NCI-H510A treated with DMSO at 0.1 percent for 48 hours (cell line): ENCODE measurements around the gene TSEN15.
"Not testable (repeated sequence)": the region's sequence is repeated elsewhere in the genome, so short reads cannot be mapped to it uniquely, and the experiment has no call there.

Experiments
- DNase-seq: peaks from one replicate; lab custom pipeline; 2025; lab: John Stamatoyannopoulos, UW

The TSEN15 gene

DNA sequence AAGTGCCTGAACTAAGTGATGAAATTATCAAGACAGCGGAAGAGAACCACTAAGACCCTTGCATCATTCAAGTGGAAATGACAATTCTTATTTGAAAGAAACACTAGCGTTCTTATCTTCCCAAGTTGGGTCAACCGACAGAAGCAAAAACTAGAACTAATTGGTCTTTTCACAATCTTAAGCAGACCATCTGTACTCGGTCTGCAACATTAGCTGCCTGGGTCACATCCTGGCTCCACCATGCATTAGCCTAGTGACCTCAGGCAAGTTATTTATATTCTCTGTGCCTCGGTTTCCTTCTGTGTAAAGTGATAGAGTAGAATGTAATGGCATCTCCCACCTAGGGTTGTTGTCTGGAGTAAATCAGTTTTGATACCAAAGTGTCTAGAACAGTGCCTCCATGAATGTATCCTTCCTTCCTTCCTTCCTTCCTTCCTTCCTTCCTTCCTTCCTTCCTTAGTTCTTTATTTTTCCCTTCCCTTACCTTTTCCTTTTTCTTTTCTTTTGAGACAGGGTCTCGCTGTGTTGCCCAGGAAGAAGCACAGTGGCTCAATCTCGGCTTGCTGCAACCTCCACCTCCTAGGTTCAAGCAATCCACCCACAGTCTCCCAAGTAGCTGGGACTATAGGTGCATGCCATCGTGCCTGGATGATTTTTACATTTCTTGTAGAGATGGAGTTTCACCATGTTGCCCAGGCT lies 20.0 kb upstream of the TSEN15 start:
- no peak for DNase-seq

DNA sequence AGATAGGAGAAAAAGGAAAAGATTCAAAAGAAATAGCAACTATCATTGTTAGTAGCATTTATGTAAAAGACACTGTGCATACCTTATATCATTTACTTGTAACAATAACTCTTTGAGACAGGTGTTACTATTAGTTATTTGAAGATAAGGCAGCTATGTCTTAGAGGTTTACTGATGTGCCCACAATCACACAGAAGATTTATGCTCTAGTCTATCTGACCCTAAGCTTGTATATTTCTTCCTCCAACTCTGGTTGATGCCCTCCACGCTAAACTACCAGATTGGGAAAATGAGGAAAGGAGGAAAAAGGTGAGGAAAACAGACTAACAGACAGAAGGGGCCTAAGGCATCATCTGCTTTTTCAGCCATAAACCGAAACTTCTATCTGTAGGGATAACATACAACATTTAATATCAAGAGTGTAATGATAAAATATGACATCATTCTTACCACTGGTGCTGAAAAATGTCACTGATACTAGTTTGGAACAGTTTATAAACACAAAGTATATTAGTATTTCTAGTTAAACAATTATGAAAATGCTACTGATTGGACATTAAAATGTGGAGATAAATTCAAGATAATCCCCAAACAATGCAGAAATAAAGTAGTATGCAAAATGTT lies 19.1 kb upstream of the TSEN15 start:
- DNase-seq = no peak

DNA sequence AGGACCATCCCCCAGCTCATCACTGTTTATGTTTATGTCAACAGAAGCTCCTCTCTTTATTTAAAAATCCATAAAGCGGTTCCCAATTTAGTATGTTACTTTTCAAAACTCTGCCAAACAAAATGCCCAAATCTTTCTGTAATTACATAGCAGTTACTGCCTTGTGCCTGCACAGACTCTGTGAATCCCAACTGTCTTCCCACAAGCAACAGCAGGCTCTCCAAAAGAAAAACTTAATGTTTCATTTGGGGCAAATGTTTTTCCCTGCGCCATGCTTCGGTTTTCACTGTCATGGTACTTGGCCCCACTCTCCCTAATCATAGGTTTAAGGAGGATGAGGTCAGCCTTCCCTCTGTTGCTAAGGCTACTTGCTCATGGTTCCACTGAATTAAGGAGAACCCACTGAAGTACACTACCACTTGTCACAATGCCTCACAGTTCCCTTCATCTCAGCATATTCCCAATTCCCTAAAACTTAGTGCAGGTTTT lies 18.6 kb upstream of the TSEN15 start:
- DNase-seq = no peak

DNA sequence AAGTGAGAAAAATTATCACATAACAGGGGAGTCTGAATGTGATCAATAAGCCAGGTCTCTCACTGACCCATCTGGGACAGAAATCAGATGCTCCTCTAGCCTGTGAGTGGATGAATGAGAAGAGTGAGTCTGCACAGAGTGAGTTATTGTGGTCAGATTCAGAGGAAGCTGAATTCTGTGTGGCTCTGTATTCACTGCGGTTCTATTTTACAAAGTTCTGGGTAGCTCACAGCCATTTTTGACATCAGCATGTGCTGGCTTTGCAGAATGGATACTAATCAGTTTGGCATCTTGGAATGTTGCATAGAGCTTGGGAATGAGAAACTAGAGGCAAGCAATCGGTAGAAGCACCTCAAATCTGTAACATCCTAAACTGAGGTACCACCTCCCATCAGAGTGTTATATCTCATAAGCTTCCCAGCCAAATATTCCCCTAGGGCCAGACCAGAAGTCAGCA lies 17.8 kb upstream of the TSEN15 start:
- DNase-seq = no peak

DNA sequence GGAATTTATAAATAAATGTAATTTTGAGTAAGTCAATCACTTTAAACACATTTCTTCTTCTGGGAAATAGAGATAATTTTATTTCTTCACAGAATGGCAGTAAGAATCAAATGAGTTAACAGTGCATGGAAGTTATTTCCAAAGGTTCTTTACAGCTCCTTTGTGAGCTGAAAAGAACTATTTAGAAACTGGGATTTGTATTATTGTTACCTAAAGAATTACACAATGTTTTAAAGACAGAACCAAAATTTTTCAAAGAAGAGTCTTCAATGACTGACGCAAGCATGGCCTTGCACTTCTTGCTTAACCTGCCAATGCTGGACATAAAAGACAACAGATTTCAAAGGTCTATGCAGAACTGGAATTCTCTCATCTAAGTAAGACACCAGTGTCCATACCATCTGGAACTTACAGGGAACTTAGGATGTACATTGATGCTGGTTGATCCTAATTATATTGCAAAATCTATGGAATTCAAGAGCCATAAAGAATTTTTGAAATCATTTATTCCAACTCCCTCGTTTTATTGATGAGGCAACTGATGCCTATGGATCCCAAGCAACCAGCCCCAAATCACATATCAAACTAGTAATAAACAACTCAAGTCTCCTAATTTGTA lies 16.7 kb upstream of the TSEN15 start:
- DNase-seq = no peak

DNA sequence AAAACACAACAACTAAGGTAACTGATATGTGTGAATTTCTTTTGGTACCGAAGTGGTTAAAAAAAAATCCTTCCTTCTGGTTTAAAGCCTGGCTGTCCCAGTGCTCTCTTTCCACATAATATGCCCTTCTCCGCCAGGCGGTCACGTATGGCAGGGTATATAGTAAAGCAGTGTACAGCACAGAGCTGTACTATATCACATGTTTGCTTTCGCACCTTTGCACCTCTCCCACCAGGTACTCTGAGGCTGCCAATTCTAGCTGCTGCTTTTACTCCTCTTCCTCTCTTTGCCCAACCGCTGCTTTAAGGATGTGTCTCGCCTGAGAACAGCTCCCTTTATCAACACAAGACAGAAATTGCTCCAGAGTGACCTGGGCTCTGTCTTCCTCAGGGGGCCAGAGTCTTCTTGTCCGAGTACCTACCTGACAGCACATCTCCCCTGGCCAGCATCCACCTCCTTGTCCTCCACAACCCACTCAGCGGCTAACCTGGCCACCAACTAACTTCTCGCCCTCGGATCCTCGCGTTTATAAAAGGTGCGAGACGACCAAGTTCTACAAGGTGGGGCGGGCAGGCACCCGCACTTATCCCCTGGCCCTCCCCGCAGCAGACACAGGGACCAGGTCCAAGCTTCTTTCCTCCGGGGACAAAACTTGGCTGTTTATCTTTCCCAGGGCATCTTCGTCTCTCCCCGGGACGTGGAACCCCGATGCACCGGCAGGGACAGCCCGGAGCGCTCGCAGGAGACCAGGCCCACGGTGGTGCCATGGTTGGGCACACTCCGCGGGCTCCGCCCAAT lies 15.6 kb upstream of the TSEN15 start:
- no peak for DNase-seq

DNA sequence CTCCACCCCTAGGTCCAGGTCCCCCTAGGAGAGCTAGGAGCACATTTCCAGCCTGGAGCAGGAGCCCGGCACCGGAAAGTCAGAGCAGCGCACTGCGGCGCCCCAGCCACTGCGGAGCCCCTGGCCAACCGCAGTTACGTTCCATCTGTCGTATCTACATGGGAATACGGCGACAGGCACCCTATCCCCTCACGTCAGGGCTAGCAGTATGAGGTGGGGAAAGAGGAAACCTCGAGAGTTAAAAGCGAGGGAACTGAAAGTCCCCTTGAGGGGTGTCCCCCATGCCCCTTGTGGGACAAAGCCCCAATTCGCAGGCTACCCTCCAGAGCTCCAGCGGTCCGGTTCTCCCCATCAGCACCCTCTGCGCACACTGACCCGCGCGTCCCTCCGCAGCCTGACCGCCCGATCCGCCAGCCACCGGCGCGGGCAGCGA lies 15.0 kb upstream of the TSEN15 start:
- DNase-seq = no peak

DNA sequence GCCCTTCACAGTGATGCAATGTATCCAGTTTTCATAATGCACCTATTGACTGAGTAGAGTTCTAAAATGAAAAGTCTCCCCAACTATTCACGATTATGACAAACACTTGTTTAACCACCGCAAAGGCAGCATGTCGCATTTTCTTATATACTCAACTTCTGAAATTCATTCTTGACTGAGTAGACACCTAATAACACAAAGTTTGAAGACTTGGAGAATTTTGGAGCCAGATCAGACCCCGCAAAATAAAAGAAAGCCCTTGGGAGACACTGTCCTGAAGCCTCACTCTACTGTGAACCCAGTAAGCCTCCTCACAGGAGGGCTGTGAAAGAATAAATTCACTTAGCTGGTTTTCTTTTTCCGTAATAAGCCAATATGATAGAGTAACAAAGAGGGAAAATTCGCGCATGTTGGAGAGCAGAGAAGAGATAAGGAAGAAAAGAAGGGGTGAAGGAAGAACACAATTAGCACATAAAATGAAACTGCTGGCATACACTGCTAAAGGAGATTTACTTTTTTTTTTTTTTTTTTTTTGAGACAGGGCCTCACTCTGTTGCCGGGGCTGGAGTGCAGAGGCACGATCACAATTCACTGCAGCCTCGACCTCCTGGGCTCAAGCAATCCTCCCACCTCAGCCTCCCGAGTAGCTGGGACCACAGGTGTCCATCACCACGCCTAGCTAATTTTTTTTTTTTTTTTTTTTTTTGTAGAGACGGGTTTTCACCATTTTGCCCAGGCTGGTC lies 13.5 kb upstream of the TSEN15 start:
- DNase-seq = no peak

DNA sequence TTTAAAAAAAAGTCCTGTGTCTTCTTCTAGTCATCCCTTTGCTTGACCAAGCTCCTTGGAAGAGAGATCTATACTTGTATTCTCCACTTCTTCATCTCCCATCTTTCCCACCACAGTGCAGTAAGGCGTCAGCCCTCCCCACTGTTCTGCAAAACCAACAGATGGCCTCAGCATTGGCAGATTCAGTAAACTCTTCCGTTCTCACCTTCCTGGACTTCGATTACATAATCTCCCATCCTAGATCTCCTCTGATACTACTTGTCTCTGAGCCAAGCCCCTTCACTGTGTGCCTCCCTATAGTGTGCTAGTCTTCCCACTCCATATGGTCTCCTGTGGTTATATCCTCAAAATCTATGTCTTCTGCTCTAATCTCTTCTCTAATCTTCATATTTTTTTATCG lies 12.4 kb upstream of the TSEN15 start:
- no peak for DNase-seq

DNA sequence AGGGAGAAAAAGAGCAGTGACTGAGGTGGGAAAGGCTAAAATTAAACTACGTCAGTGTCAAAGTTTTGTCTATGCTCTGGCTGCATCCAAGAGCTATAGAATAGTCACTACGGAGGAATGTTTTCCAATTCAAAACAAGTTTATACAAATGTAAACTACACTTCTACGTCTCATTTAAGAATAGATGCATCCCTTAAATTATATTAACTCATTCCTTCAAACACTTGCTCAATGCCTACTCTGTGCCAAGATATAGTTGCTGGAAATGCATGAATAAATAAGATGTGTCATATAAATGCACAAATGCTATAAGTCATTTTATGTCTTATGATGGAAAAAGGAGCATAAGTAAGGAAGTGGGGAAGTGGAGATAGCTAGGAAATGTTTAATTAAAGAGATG lies 9.8 kb upstream of the TSEN15 start:
- no peak for DNase-seq

DNA sequence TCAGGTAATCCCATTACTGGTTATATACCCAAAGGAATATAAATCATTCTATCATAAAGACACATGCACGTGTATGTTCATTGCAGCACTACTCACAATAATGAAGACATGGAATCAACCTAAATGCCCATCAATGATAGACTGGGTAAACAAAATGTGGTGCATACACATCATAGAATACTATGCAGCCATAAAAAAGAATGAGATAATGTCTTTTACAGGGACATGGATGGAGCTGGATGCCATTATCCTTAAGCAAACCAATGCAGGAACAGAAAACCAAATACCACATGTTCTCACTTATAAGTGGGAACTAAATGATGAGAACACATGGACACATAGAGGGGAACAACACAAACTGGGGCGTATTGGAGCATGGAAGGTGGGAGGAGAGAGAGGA lies 8.2 kb upstream of the TSEN15 start:
- DNase-seq = not testable (repeated sequence)

DNA sequence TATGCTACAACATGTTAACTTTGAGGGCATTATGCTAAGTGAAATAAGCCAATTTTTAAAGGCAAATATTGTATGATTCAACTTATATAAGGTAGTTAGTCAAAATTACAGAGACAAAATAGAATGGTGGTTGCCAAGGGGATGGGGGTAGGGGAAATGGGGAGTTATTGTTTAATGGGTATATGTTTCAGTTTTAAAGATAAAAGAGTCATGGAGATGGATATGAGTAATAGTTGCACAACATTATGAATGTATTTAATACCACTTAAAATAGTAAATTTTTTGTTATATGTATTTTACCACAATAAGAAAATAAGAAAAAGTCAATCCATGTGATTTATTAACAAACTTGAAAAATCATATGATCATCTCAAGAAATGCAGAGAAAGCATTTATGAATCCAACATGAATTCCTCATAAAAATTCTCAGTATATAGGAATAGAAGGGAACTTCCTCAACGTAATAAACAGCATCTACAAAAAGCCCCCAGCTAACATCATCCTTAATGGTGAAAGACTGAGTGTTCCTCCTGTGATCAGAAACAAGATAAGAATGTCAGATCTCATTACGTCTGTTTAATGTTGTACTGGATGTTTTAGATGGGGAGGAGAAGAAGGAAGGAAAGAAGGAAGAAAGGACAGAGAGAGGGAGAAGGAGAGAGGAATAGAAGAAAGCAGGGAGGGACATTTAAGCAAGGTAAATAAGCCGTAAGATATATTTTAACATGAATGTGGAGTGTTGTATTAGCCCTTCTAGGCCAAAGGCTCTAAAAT lies 6.7 kb upstream of the TSEN15 start:
- DNase-seq = no peak

DNA sequence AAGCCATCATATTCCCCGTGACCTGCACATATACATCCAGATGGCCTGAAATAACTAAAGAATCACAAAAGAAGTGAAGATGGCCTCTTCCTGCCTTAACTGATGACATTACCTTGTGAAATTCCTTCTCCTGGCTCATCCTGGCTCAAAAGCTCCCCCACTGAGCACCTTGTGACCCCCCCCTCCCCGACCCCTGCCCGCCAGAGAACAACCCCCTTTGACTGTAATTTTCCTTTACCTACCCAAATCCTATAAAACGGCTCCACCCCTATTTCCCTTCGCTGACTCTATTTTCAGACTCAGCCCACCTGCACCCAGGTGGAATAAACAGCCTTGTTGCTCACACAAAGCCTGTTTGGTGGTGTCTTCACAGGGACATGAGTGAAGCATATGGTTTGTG lies 4.0 kb upstream of the TSEN15 start:
- DNase-seq = not testable (repeated sequence)

DNA sequence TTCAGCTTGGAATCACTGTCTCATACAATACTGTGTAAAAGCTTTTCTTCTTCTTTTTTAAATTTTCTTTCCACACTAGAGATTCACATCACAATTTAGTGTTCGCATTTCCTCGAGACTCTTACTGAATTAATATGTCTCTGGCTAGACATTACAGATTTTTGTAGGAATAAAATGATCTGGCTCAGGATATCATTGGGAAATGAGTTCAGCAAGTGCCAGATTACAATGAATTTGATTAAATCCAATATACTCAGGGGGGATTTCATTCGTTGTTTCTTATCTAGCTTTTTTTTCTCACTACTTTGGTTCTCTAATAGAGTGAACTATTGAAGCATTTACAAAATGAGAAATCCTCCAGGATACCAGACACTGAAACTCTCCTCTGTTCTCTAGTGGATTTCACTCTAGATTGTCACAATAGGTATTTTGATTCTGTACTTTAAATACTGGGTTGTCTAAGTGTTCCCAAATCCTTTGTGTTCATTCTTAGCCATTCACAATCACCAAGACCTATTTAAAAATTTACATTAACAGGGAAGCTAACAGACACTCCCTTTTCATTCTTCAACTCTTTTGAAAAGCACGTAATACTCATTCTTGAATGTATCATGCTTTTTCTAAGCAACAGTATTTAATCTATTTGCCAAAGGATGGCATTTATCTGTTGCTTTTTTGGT lies 2.8 kb upstream of the TSEN15 start:
- DNase-seq = no peak

DNA sequence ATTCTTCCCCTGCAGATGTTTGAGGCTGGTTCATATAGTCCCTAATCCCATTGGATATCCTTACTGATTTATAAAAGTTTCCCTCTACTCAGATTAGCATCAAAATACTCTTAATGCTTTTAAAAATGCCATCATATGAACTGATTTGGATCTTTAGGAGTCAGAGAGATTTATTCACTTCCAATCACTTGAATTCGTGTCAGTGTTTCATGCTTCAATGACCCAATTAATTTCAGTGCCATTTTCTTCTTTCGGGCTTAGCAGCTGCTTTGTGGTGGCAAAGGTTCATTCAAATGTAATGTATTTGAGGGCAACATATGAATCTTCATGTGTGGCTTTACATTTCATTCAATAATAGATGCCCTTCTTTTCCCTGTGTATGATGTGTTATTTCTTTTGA lies 2.2 kb upstream of the TSEN15 start:
- DNase-seq = no peak

DNA sequence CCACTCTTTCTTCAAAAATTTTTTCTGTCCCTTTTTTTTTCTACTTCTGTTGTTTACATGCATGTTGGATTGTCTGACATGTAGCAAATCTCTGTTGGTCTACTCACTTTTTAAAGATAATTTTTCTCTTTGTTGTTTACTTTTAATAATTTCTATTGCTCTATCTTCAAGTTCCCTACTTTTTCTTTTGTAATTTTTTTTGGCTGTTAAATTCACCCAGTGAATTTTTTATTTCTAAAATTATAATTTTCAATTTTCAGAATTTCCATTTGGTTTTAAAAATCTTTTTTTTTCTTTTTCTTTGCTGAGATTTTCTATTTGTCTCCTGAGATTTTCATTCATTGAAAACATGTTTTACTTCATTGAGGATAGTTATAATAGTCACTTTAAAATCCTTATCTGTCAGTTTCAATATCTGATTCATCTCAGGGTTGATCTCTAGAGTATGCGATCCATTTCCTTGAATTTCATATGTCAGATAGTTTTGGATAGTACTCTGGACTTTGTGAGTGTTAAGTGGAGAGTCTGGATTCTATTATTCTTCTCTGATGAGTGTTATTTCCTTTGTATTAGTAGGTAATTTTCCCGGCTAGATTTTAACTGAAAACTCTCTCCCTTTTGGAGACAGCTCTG lies 1.6 kb upstream of the TSEN15 start:
- no peak for DNase-seq

DNA sequence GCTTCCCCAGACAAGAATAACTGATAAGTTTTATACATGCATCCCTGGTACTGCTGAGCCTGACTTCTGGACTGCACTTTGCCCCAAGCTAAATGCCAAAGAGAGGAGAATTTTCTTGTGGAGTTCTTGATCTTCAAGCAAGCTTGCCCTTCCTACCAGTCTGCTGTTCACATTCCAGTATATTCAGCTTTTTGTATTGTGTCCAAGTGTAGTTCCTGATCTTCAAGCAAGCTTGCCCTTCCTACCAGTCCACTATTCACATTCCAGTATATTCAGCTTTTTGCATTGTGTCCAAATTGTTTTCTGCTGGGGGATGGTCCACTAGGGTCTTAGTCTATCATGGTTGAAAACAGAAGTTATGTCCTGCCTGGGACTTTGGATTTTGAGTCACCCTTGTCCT lies 894 bp upstream of the TSEN15 start:
- no peak for DNase-seq

DNA sequence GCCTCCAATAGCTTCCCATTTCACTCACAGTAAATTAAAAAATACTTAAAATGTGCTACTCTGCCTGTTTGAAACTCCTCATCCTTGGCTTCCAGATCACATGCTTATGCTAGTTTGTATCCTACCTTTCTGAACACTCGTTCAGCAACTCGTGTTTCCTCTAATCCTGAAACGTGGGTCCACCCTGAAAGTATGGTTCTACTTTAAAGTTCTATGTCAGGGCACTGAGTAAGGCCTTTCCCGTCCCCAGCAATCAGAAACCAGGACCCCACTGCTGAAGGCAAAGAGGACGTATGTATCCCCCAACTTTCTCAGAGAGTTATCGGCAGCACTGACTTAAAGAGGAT lies 419 bp upstream of the TSEN15 start:
- no peak for DNase-seq

DNA sequence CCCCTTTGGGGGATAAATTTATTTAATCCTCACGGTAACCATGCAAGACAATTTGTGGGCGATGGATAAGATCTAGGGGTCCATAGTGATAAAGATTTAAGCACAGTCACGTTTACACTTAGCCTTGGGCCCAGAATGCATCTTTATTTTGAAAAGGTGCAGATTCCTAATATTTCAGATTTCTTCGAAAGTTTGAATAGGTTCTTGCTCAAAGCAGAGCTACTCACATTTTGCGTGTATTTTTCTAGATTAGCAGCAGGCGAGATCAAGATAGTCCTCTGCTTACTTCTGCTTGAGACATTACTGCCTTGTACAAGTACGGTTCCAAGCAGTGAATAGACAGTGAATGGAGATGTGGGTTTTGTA lies 647 bp downstream of the TSEN15 start:
- no peak for DNase-seq

DNA sequence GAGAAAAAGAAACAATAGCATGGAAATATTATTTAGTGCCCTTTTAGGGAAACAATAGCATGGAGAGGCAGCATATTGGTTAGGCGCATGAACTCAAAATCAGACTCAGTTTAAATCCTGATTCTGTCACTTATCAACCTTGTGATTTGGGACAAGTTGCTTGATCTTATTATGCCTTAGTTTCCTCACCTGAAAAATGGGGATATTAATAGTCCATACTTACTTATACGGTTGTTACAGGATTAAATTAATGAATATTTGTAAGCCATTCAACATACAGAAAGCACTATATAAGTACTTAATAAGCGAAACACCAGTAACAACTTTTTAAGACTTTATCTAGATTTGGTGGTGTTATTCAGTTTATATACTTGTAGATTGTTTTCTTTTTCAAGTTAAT lies 1.2 kb downstream of the TSEN15 start:
- DNase-seq = no peak
